Breast epithelium (tissue), 3 donors: ENCODE measurements around the gene NOP56.

ENCODE experiments used
- CTCF ChIP-seq, 3 donors: fragments of 450-650 bp; IDR thresholded peaks; one replicate each; pipeline ENCODE4 v1.5.1; 2016 to 2017; ENCODE audit warnings: antibody characterized with exemption in 3 of 3, mild to moderate bottlenecking in 3 of 3, moderate library complexity in 3 of 3
- POLR2A ChIP-seq: fragments of 450-650 bp; IDR thresholded peaks from one replicate; pipeline ENCODE4 v1.6.1; 2016; ENCODE audit warnings: antibody characterized with exemption, mild to moderate bottlenecking, moderate library complexity

- no peak for TF ChIP-seq POLR2A
- TF ChIP-seq CTCF (IDR thresholded peaks at IDR 0.05), result no peak
Observed at GRCh38 chr20:2701671-2702081, 49.2 kb downstream of the NOP56 start.
